Measurements from ENCODE around the gene FRMPD4. TPM values are rescaled to one million over a fixed set of nuclear protein-coding genes. Genes with fewer than 3 reads are reported as not detected.

FRMPD4 gene
- total and polyA plus RNA-seq, 2 experiments from 2014 or later = 0.19 to 0.80 TPM

GRCh38 chrX:12400218-12400617, 261.9 kb downstream of the FRMPD4 start:
- H3K4me2 ChIP-seq = no peak overlapping the region
- Mint-ChIP-seq H3K9me3 (no peaks in the 10 kb centered on the region), H3K27me3 (ENCODE audit: insufficient read depth, low read depth, poor library complexity) (peaks cover 3% of the 10 kb centered on the region), H3K27ac (no peak overlapping the region), H3K4me1 (no peaks in the 10 kb centered on the region), H3K36me3 (ENCODE audit: low read depth) (no peaks in the 10 kb centered on the region), H3K4me3 (no peak overlapping the region)
- H3K4me3 ChIP-seq = no peak overlapping the region
- no peaks in the 10 kb centered on the region for H3K27me3 ChIP-seq (ENCODE audit: insufficient read depth)
- H3K36me3 ChIP-seq (ENCODE audit: insufficient read depth) = no peaks in the 10 kb centered on the region
- ATAC-seq (no peak), DNase-seq (ENCODE audit: low spot score) (no peak)
- H3K9me2 ChIP-seq (ENCODE audit: insufficient read depth) = no peaks in the 10 kb centered on the region
- H3F3A ChIP-seq (replicated peaks; ENCODE audit: low read depth) = no peaks in the 10 kb centered on the region
- no peaks in the 10 kb centered on the region for H4K20me1 ChIP-seq (replicated peaks; ENCODE audit: insufficient read depth)
- TF ChIP-seq NANOG (IDR thresholded peaks at IDR 0.05; ENCODE audit: borderline replicate concordance) (no peak), ZNF114 (CRISPR knock-in tag; IDR thresholded peaks at IDR 0.05) (no peak)
- H2AFZ ChIP-seq = no peak overlapping the region
- no peaks in the 10 kb centered on the region for H3K4me1 ChIP-seq (ENCODE audit: insufficient read depth)
- no peak overlapping the region for H3K27ac ChIP-seq (ENCODE audit: low read depth)
- no peaks in the 10 kb centered on the region for H3K79me2 ChIP-seq (replicated peaks; ENCODE audit: insufficient read depth)

GRCh38 chrX:12401252-12401651, 263.0 kb downstream of the FRMPD4 start:
- TF ChIP-seq STAT1 (IDR thresholded peaks at IDR 0.05; ENCODE audit: unreplicated experiment) (no peak), REST (IDR thresholded peaks at IDR 0.05; ENCODE audit: unreplicated experiment) (no peak), ETS1 (IDR thresholded peaks at IDR 0.05) (no peak), EZH2phosphoT487 (IDR thresholded peaks at IDR 0.05; ENCODE audit: unreplicated experiment) (no peak), NANOG (IDR thresholded peaks at IDR 0.05; ENCODE audit: borderline replicate concordance) (no peak), CTCF (conservative IDR thresholded peaks at IDR 0.05; ENCODE audit: low read depth in 2 of 2) (no peak), ZNF462 (CRISPR knock-in tag; IDR thresholded peaks at IDR 0.05) (no peak), CREB1 (CRISPR knock-in tag; IDR thresholded peaks at IDR 0.05; ENCODE audit: low read depth) (no peak)
- Histone ChIP-seq H3K9me2 (ENCODE audit: insufficient read depth) (no peaks in the 10 kb centered on the region), H3K4me3 (no peak overlapping the region), H3F3A (replicated peaks; ENCODE audit: low read depth) (no peaks in the 10 kb centered on the region), H3K79me2 (replicated peaks; ENCODE audit: insufficient read depth) (no peaks in the 10 kb centered on the region), H3K4me1 (ENCODE audit: insufficient read depth) (no peaks in the 10 kb centered on the region), H3K27ac (ENCODE audit: low read depth) (no peak overlapping the region), H2AFZ (no peak overlapping the region), H3K27me3 (ENCODE audit: insufficient read depth) (no peaks in the 10 kb centered on the region), H4K20me1 (replicated peaks; ENCODE audit: insufficient read depth) (no peaks in the 10 kb centered on the region), H3K4me2 (no peak overlapping the region), H3K36me3 (ENCODE audit: insufficient read depth) (no peaks in the 10 kb centered on the region)
- H3K27ac Mint-ChIP-seq = no peak overlapping the region
- no peak for ATAC-seq
- H3K4me3 Mint-ChIP-seq = no peak overlapping the region
- H3K9me3 Mint-ChIP-seq = no peaks in the 10 kb centered on the region
- H3K36me3 Mint-ChIP-seq (ENCODE audit: low read depth) = no peaks in the 10 kb centered on the region
- H3K4me1 Mint-ChIP-seq = no peaks in the 10 kb centered on the region
- peaks cover 3% of the 10 kb centered on the region for H3K27me3 Mint-ChIP-seq (ENCODE audit: insufficient read depth, low read depth, poor library complexity)
- no peak for DNase-seq (ENCODE audit: low spot score)

Data from GM23338 (cell line).